GM12878 (cell line): ENCODE data around the gene ZXDC. TPM values are rescaled to one million over a fixed set of nuclear protein-coding genes. Genes with fewer than 3 reads are reported as not detected.

Experiments used
- ATAC-seq: fragments of 200-7000 bp; cut with Tn5 transposase; 3 replicates; pipeline ENCODE4 v1.9.1; 2020; ENCODE audit warnings: mild to moderate bottlenecking, moderate library complexity
- BruUV-seq: library from RNA; stranded (reverse); fragments of 400-500 nt; replicated peaks from 2 replicates; lab custom pipeline; 2021; lab: Mats Ljungman, UMichigan
- CTCF ChIA-PET: fragments of 300-600 bp; sonication (Branson Sonifier 250); formaldehyde crosslinking; extraction: SDS; loops from one replicate; lab custom pipeline; 2021; ENCODE audit warnings: inconsistent platforms; lab: Yijun Ruan, JAX
- POLR2A ChIA-PET: fragments of 350-600 bp; formaldehyde crosslinking; extraction: SDS; loops from one replicate; lab custom pipeline; 2021; ENCODE audit warnings: inconsistent platforms; lab: Charles Lee
- RAD21 ChIA-PET: fragments of 300-600 bp; sonication (Branson Sonifier 250); formaldehyde crosslinking; loops from one replicate; lab custom pipeline; 2023; ENCODE audit warnings: antibody characterized with exemption; ENCODE audit not compliant: unreplicated experiment; lab: Charles Lee
- SMC1A ChIA-PET: fragments of 300-600 bp; sonication (Branson Sonifier 250); formaldehyde crosslinking; loops from one replicate; lab custom pipeline; 2023; ENCODE audit not compliant: unreplicated experiment, uncharacterized antibody; lab: Charles Lee
- DNase-seq: peaks from one replicate; pipeline ENCODE4 v3.0.0-alpha.2; 2011; ENCODE audit warnings: low read depth, low spot score
- FAIRE-seq: peaks from 3 replicates; lab custom pipeline; 2011; peaks lifted over from hg19 to GRCh38; lab: Jason Lieb, UNC
- H2AFZ ChIP-seq: 2 replicates; pipeline ENCODE4 v1.6.0; 2011; ENCODE audit warnings: low read depth, low read length, control low read depth; ENCODE audit not compliant: control insufficient read depth
- H3K27ac ChIP-seq: 2 replicates; pipeline ENCODE4 v1.5.1; 2011; ENCODE audit warnings: control low read depth; ENCODE audit not compliant: control insufficient read depth, insufficient read depth
- H3K27me3 ChIP-seq, 2 experiments: replicated peaks in 1 of 2; 2 replicates each; pipeline versions ENCODE4 v1.6.0 to v1.6.1; 2011; ENCODE audit warnings: low read length in 1 of 2; ENCODE audit not compliant: control insufficient read depth in 2 of 2, insufficient read depth in 2 of 2
- H3K36me3 ChIP-seq, 2 experiments: 2 replicates each; pipeline ENCODE4 v1.5.1; 2011; ENCODE audit warnings: low read length in 1 of 2; ENCODE audit not compliant: control insufficient read depth in 2 of 2, insufficient read depth in 2 of 2
- H3K4me1 ChIP-seq: 2 replicates; pipeline ENCODE4 v1.6.1; 2011; ENCODE audit warnings: mild to moderate bottlenecking, low read length, moderate library complexity, mixed read lengths; ENCODE audit not compliant: control insufficient read depth, insufficient read depth
- H3K4me2 ChIP-seq: 2 replicates; pipeline ENCODE4 v1.6.0; 2011; ENCODE audit warnings: control low read depth; ENCODE audit not compliant: control insufficient read depth, insufficient read depth
- H3K4me3 ChIP-seq: fragments of 200-600 bp; sonication (generic); 2 replicates; pipeline ENCODE4 v1.5.1; 2016
- H3K79me2 ChIP-seq: 2 replicates; pipeline ENCODE4 v1.6.0; 2011; ENCODE audit warnings: low read length; ENCODE audit not compliant: control insufficient read depth, insufficient read depth
- H3K9ac ChIP-seq: 2 replicates; pipeline ENCODE4 v1.8.0; 2011; ENCODE audit warnings: low read length, control low read depth, mixed read lengths; ENCODE audit not compliant: control insufficient read depth, insufficient read depth
- H3K9me3 ChIP-seq: replicated peaks from 3 replicates; pipeline ENCODE4 v1.5.1; 2011; ENCODE audit warnings: mild to moderate bottlenecking, low read length; ENCODE audit not compliant: control insufficient read depth, insufficient read depth
- H4K20me1 ChIP-seq: 2 replicates; pipeline ENCODE4 v1.6.0; 2011; ENCODE audit not compliant: control insufficient read depth, insufficient read depth
- BACH1 ChIP-seq: fragments of 450-650 bp; IDR thresholded peaks from 2 replicates; pipeline ENCODE4 v1.6.1; 2017; ENCODE audit warnings: mild to moderate bottlenecking, borderline replicate concordance
- CHD2 ChIP-seq: IDR thresholded peaks from 2 replicates; pipeline ENCODE4 v1.6.1; 2011; ENCODE audit warnings: low read depth, low read length, improper control_type of control experiment, borderline replicate concordance
- DPF2 ChIP-seq: fragments of 450-650 bp; IDR thresholded peaks from 2 replicates; pipeline ENCODE4 v1.6.1; 2017; ENCODE audit warnings: mild to moderate bottlenecking
- E2F8 ChIP-seq: fragments of 450-650 bp; IDR thresholded peaks from 2 replicates; pipeline ENCODE4 v1.6.1; 2018; ENCODE audit warnings: mild to moderate bottlenecking, low read depth, moderate library complexity; ENCODE audit not compliant: partially characterized antibody
- E4F1 ChIP-seq: fragments of 450-650 bp; IDR thresholded peaks from 2 replicates; pipeline ENCODE4 v1.6.1; 2018; ENCODE audit warnings: borderline replicate concordance, mild to moderate bottlenecking; ENCODE audit not compliant: partially characterized antibody
- EGR1 ChIP-seq, 2 experiments: IDR thresholded peaks; 1 replicate in 1 of 2; 2 replicates in 1 of 2; pipeline ENCODE4 v1.6.1; 2011 to 2012; ENCODE audit warnings: low read depth in 2 of 2, low read length in 2 of 2, borderline replicate concordance in 1 of 2, mild to moderate bottlenecking in 1 of 2, moderate library complexity in 1 of 2
- GABPA ChIP-seq: IDR thresholded peaks from 2 replicates; pipeline ENCODE4 v1.6.1; 2014; ENCODE audit warnings: antibody characterized with exemption, low read depth, mild to moderate bottlenecking, inconsistent platforms
- HDAC6 ChIP-seq: fragments of 200-600 bp; sonication (generic); IDR thresholded peaks from one replicate; pipeline ENCODE4 v1.8.0; 2017; ENCODE audit warnings: antibody characterized with exemption; ENCODE audit not compliant: unreplicated experiment
- IRF3 ChIP-seq: fragments of 450-650 bp; IDR thresholded peaks from 2 replicates; pipeline ENCODE4 v1.6.1; 2014; ENCODE audit warnings: mild to moderate bottlenecking
- IRF4 ChIP-seq: IDR thresholded peaks from 2 replicates; pipeline ENCODE4 v1.6.1; 2011; ENCODE audit warnings: low read depth, low read length
- NR2C2 ChIP-seq: IDR thresholded peaks from 2 replicates; pipeline ENCODE4 v1.6.1; 2011; ENCODE audit warnings: borderline replicate concordance, low read depth; ENCODE audit not compliant: control insufficient read depth, insufficient read length
- POLR2AphosphoS5 ChIP-seq: IDR thresholded peaks from 2 replicates; pipeline ENCODE4 v1.6.1; 2011; ENCODE audit warnings: mild to moderate bottlenecking, low read length, inconsistent platforms
- SMAD5 ChIP-seq: IDR thresholded peaks from 2 replicates; pipeline ENCODE4 v1.6.1; 2016; ENCODE audit warnings: antibody characterized with exemption, low read depth
- SMC3 ChIP-seq: IDR thresholded peaks from 2 replicates; pipeline ENCODE4 v1.6.1; 2011; ENCODE audit warnings: low read length, improper control_type of control experiment, borderline replicate concordance
- SREBF2 ChIP-seq: IDR thresholded peaks from 2 replicates; pipeline ENCODE4 v1.6.1; 2012; ENCODE audit warnings: mild to moderate bottlenecking, low read length
- TARDBP ChIP-seq: IDR thresholded peaks from 2 replicates; pipeline ENCODE4 v1.6.1; 2016; ENCODE audit warnings: borderline replicate concordance
- USF2 ChIP-seq: IDR thresholded peaks from 2 replicates; pipeline ENCODE4 v1.6.1; 2011; ENCODE audit warnings: low read depth, low read length, improper control_type of control experiment, borderline replicate concordance
- WGBS: methylation state at CpG from one replicate; pipeline ENCODE4 v1.1.6; 2016; ENCODE audit warnings: low lambda C conversion rate; ENCODE audit not compliant: insufficient replicate concordance, insufficient coverage; ENCODE audit errors: missing lambda C conversion rate; 5-methylcytosine and 5-hydroxymethylcytosine counted together
- in situ Hi-C: fragments of 300-500 bp; cut with MboI; formaldehyde crosslinking; loops from 9 replicates; pipeline ENCODE4 v1.14.3; 2018; ENCODE audit warnings: mixed read lengths
- intact Hi-C: fragments of 100-400 bp; cut with micrococcal nuclease; formaldehyde crosslinking; loops from one replicate; pipeline ENCODE4 v1.14.2; 2022; ENCODE audit not compliant: unreplicated experiment
- polyA plus RNA-seq, 11 experiments: library from polyadenylated mRNA; depleted of rRNA in 4 of 11; unstranded in 6 of 11; stranded (reverse) in 5 of 11; fragments of >200 nt; fragmentation: Nextera tagmentation in 4 of 11; fragmentation: Illumina TruSeq in 1 of 11; extraction: Ambion mirVana in 4 of 11; extraction: Trizol in 1 of 11; gene quantifications; 1 replicate in 1 of 11; 2 replicates in 10 of 11; pipeline versions ENCODE4 v1.2.1 to v1.2.3, GENCODE V29; 2011 to 2016; ENCODE audit warnings: inconsistent platforms in 2 of 11, missing spikeins in 2 of 11, low read depth in 1 of 11
- total RNA-seq, 4 experiments: library from RNA; depleted of rRNA in 3 of 4; stranded (reverse); fragments of >200 nt in 3 of 4; fragmentation: Illumina TruSeq in 1 of 4; extraction: Trizol in 1 of 4; gene quantifications; 2 replicates each; pipeline versions ENCODE4 v1.2.1 to v1.2.3, GENCODE V29; 2013 to 2021

ZXDC gene
- total and polyA plus RNA-seq, 10 of the 15 experiments (the other 5 are each of a cell fraction or from before 2014, with no cell fraction given): 0.72 to 15.3 (median 8.5) TPM

- RAD21 ChIA-PET: no interaction called here
- in situ Hi-C loops (no loop called here), intact Hi-C loops (no loop called here)
- H3K4me1 ChIP-seq: no peaks in the 10 kb centered on the region
- SMC1A ChIA-PET: no interaction called here
- CTCF ChIA-PET: no interaction called here
- H3K27ac ChIP-seq: no peak overlapping the region
- FAIRE-seq: no peak
- H3K9me3 ChIP-seq: no peaks in the 10 kb centered on the region
- POLR2A ChIA-PET: no interaction called here
- no peak for DNase-seq
- no peaks in the 10 kb centered on the region for H4K20me1 ChIP-seq
- BruUV-seq: no TSS peak
- no peak overlapping the region for H3K9ac ChIP-seq
- H3K4me2 ChIP-seq: no peak overlapping the region
- no peaks in the 10 kb centered on the region; a peak in 1 of 4 replicates for H3K27me3 ChIP-seq
- no peak overlapping the region for H3K4me3 ChIP-seq
- TF ChIP-seq SMAD5 (no peak), IRF3 (no peak), NR2C2 (no peak), EGR1 (IDR thresholded peaks at IDR 0.05; ENCODE audit: borderline replicate concordance in 1 of 2, low read depth in 2 of 2, low read length in 2 of 2) (no peak), DPF2 (no peak), USF2 (no peak), GABPA (no peak), SMC3 (no peak), E4F1 (no peak), HDAC6 (no peak), IRF4 (no peak), BACH1 (no peak), CHD2 (no peak), SREBF2 (no peak), POLR2AphosphoS5 (no peak), TARDBP (no peak), E2F8 (no peak)
- no peak overlapping the region for H2AFZ ChIP-seq
- 49% methylated on average over 11 of the region's 11 CpGs for WGBS
- no peaks in the 10 kb centered on the region for H3K79me2 ChIP-seq
- no peak for ATAC-seq
- no peaks in the 10 kb centered on the region for H3K36me3 ChIP-seq
Observed at GRCh38 chr3:126414406-126414805, 61.3 kb downstream of the ZXDC start.
